ENCODE data around the gene OR2T34. TPM values are rescaled to one million over a fixed set of nuclear protein-coding genes. Genes with fewer than 3 reads are reported as not detected.

OR2T34 gene
- total RNA-seq, 2 experiments from 2014 or later, result not detected

Other genes with a start within 250 kb of the OR2T34 start
- gene OR14C36, start 226.0 kb downstream of the OR2T34 start, total RNA-seq, result not detected
- gene OR2T4, start 213.1 kb downstream of the OR2T34 start, total RNA-seq, result not detected
- gene OR2T6, start 199.0 kb downstream of the OR2T34 start, total RNA-seq, result not detected
- gene OR2T1, start 171.7 kb downstream of the OR2T34 start, total RNA-seq, result not detected
- gene OR2T2, start 129.1 kb downstream of the OR2T34 start, total RNA-seq, result not detected
- not detected for gene OR2T3, start 101.4 kb downstream of the OR2T34 start, total RNA-seq
- gene OR2T5, start 86.2 kb downstream of the OR2T34 start, total RNA-seq, result not detected
- gene OR2G6, start 66.7 kb downstream of the OR2T34 start, total RNA-seq, result not detected
- not detected for gene OR2T29, start 12.0 kb downstream of the OR2T34 start, total RNA-seq
- not detected for gene OR2T10, start 22.9 kb upstream of the OR2T34 start, total RNA-seq
- not detected for gene OR2T11, start 60.3 kb upstream of the OR2T34 start, total RNA-seq
- not detected for gene OR2T35, start 70.5 kb upstream of the OR2T34 start, total RNA-seq
- gene OR2T27, start 80.8 kb upstream of the OR2T34 start, total RNA-seq, result not detected
- gene OR14I1, start 128.0 kb upstream of the OR2T34 start, total RNA-seq, result not detected
- gene LYPD8, start 181.0 kb upstream of the OR2T34 start, total RNA-seq, result not detected

All from activated CD4-positive, alpha-beta T cell treated with anti-CD3 and anti-CD28 coated beads, Interleukin-2, amount 10 ng/mL, durations not matched to agents 7 days and 5 days (primary cell).